ENCODE measurements around the gene SLC12A7. TPM values are rescaled to one million over a fixed set of nuclear protein-coding genes. Genes with fewer than 3 reads are reported as not detected.
"Not testable (repeated sequence)": the region's sequence is repeated elsewhere in the genome, so short reads cannot be mapped to it uniquely, and the experiment has no call there.

The SLC12A7 gene
- total RNA-seq, 4 donors from 2014 or later: 4.6 to 49.8 (median 15.8) TPM

- no peak for DNase-seq
- H3K36me3 ChIP-seq: no peaks in the 10 kb centered on the region
- intact Hi-C loops (cut with DNase I; ENCODE audit: low total_unique reads): no loop called here
- H3K4me3 ChIP-seq: no peak overlapping the region
- H3K4me1 ChIP-seq: no peaks in the 10 kb centered on the region
- no peak for TF ChIP-seq CTCF (IDR thresholded peaks at IDR 0.05)
- TF ChIP-seq POLR2A (IDR thresholded peaks at IDR 0.05): no peak
- H3K9me3 ChIP-seq: no peaks in the 10 kb centered on the region
- no peak overlapping the region for H3K27ac ChIP-seq
- H3K27me3 ChIP-seq: no peaks in the 10 kb centered on the region
These were observed 27.8 kb downstream of the SLC12A7 start for GRCh38 chr5:1083823-1084605.

- H3K36me3 ChIP-seq; H3K4me3 ChIP-seq; DNase-seq; H3K27me3 ChIP-seq; H3K9me3 ChIP-seq; H3K4me1 ChIP-seq; H3K27ac ChIP-seq; intact Hi-C loops (cut with DNase I; ENCODE audit: low total_unique reads): not testable (repeated sequence)
These were observed 28.8 kb downstream of the SLC12A7 start for GRCh38 chr5:1083026-1083425.

GRCh38 chr5:1081519-1081918, 30.3 kb downstream of the SLC12A7 start:
- no peak for TF ChIP-seq POLR2A (IDR thresholded peaks at IDR 0.05)
- no peak for TF ChIP-seq CTCF (IDR thresholded peaks at IDR 0.05)
- H3K9me3 ChIP-seq: no peaks in the 10 kb centered on the region
- H3K4me1 ChIP-seq: no peaks in the 10 kb centered on the region
- DNase-seq: no peak
- intact Hi-C loops (cut with DNase I; ENCODE audit: low total_unique reads): no loop called here
- H3K27ac ChIP-seq: no peak overlapping the region
- H3K27me3 ChIP-seq: no peaks in the 10 kb centered on the region
- H3K4me3 ChIP-seq: no peak overlapping the region
- H3K36me3 ChIP-seq: no peaks in the 10 kb centered on the region

- peak in 1 of 2 donors; percentile 31 for DNase-seq
- Histone ChIP-seq H3K27ac (no peak overlapping the region), H3K9me3 (no peaks in the 10 kb centered on the region), H3K4me1 (no peaks in the 10 kb centered on the region), H3K27me3 (no peaks in the 10 kb centered on the region), H3K36me3 (no peaks in the 10 kb centered on the region), H3K4me3 (no peak overlapping the region)
- no peak for TF ChIP-seq CTCF (IDR thresholded peaks at IDR 0.05)
- TF ChIP-seq POLR2A (IDR thresholded peaks at IDR 0.05): no peak
- intact Hi-C loops (cut with DNase I; ENCODE audit: low total_unique reads): no loop called here
These were observed 31.4 kb downstream of the SLC12A7 start for GRCh38 chr5:1080432-1080831.

- DNase-seq: no peak
- Histone ChIP-seq H3K4me1 (no peaks in the 10 kb centered on the region), H3K4me3 (no peak overlapping the region), H3K27ac (no peak overlapping the region), H3K36me3 (no peaks in the 10 kb centered on the region), H3K9me3 (no peaks in the 10 kb centered on the region), H3K27me3 (no peaks in the 10 kb centered on the region)
- intact Hi-C loops (cut with DNase I; ENCODE audit: low total_unique reads): no loop called here
- no peak for TF ChIP-seq CTCF (IDR thresholded peaks at IDR 0.05)
These were observed 31.9 kb downstream of the SLC12A7 start for GRCh38 chr5:1079961-1080360.
